ENCODE results near the gene ZMPSTE24. TPM values are rescaled to one million over a fixed set of nuclear protein-coding genes. Genes with fewer than 3 reads are reported as not detected.

ZMPSTE24 gene
- total RNA-seq, 1 donor from 2014 or later = 49.6 TPM

DNA sequence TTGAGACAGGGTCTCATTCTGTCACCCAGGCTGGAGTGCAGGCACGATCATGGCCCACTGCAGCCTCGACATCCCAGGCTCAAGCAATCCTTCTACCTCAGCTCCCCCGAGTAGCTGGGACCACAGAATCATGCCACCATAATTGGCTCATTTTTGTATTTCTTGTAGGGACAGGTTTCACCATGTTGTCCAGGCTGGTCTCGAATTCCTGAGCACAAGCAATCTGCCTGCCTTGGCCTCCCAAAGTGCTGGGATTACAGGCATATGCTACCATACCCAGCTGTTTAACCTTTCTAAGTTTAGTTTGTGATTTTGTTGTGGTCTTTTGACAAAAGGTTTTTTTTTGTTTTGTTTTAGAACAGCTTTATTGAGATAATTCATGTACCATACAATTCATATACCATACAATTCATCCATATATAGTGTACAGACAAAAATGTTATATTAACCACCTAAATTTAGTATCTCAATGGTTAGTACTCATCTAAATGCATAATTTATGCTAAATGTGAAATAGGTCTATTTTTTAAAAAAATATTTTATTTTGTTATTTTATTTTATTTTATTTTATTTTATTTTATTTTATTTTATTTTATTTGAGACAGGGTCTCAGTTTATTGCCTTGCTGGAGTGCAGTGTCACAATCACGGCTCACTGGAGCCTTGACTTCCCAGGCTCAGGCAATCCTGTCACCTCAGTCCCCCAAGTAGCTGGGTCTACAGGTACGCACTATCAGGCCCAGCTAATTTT, 8.9 kb downstream of the ZMPSTE24 start:
- TF ChIP-seq CTCF (IDR thresholded peaks at IDR 0.05) = no peak
- H3K27me3 Mint-ChIP-seq (ENCODE audit: low read depth) = no peaks in the 10 kb centered on the region
- DNase-seq (ENCODE audit: low spot score) = no peak
- H3K36me3 Mint-ChIP-seq (ENCODE audit: low read depth) = peaks cover 24% of the 10 kb centered on the region
- no peak overlapping the region for H3K4me3 Mint-ChIP-seq (ENCODE audit: unreplicated experiment)
- peaks cover 41% of the 10 kb centered on the region for H3K4me1 Mint-ChIP-seq (ENCODE audit: low read depth)
- H3K27ac Mint-ChIP-seq (ENCODE audit: unreplicated experiment) = peak overlapping the region; percentile 96
- H3K9me3 Mint-ChIP-seq (ENCODE audit: low read depth) = no peaks in the 10 kb centered on the region

DNA sequence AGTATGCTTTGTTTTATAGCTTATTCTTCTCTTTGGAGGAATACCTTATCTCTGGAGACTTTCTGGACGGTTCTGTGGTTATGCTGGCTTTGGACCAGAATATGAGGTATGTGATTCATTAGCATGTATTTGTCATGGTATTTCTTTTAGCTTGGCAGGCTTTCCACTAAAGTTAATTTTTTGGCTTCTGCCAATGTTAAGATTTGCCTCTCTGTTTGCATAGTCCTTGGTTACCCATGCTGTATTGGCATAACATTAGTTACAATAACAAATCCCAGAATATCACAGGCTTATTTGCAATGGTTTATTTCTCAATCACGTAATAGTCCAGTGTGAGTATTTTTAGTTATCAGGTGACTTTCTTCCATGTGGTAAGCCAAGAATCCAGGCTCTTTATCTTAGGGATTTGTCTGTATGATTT, 9.7 kb downstream of the ZMPSTE24 start:
- Mint-ChIP-seq H3K4me3 (ENCODE audit: unreplicated experiment) (no peak overlapping the region), H3K27ac (ENCODE audit: unreplicated experiment) (peak overlapping the region; percentile 96), H3K36me3 (ENCODE audit: low read depth) (peaks cover 27% of the 10 kb centered on the region), H3K9me3 (ENCODE audit: low read depth) (no peaks in the 10 kb centered on the region), H3K4me1 (ENCODE audit: low read depth) (peaks cover 36% of the 10 kb centered on the region), H3K27me3 (ENCODE audit: low read depth) (no peaks in the 10 kb centered on the region)
- TF ChIP-seq CTCF (IDR thresholded peaks at IDR 0.05) = no peak
- no peak for DNase-seq (ENCODE audit: low spot score)

DNA sequence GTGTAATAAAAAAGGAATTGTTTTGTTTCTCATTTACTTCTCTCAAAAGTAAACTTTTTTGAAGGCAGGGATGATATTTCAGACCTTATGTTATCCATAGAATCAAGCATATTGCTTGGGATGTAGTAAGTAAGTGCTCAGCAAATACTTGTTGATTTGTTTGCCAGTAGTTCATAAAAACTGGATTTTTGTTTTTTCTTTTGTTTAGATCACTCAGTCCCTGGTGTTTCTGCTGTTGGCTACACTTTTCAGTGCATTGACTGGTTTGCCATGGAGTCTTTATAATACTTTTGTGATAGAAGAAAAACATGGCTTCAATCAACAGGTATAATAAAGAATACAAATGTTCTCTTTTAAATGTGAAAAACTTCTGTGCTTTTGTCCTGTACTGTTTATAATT, 10.2 kb downstream of the ZMPSTE24 start:
- H3K4me3 Mint-ChIP-seq (ENCODE audit: unreplicated experiment) = no peak overlapping the region
- H3K27me3 Mint-ChIP-seq (ENCODE audit: low read depth) = no peaks in the 10 kb centered on the region
- H3K4me1 Mint-ChIP-seq (ENCODE audit: low read depth) = peaks cover 32% of the 10 kb centered on the region
- H3K9me3 Mint-ChIP-seq (ENCODE audit: low read depth) = no peaks in the 10 kb centered on the region
- no peak for TF ChIP-seq CTCF (IDR thresholded peaks at IDR 0.05)
- peak overlapping the region; percentile 96 for H3K27ac Mint-ChIP-seq (ENCODE audit: unreplicated experiment)
- no peak for DNase-seq (ENCODE audit: low spot score)
- peaks cover 27% of the 10 kb centered on the region for H3K36me3 Mint-ChIP-seq (ENCODE audit: low read depth)

GRCh38 chr1:40270152-40270834, 12.3 kb downstream of the ZMPSTE24 start:
- Mint-ChIP-seq H3K27me3 (ENCODE audit: low read depth) (no peaks in the 10 kb centered on the region), H3K9me3 (ENCODE audit: low read depth) (no peaks in the 10 kb centered on the region), H3K27ac (ENCODE audit: unreplicated experiment) (peak overlapping the region; percentile 79), H3K36me3 (ENCODE audit: low read depth) (peaks cover 30% of the 10 kb centered on the region), H3K4me1 (ENCODE audit: low read depth) (peaks cover 26% of the 10 kb centered on the region), H3K4me3 (ENCODE audit: unreplicated experiment) (no peak overlapping the region)
- no peak for DNase-seq (ENCODE audit: low spot score)
- TF ChIP-seq CTCF (IDR thresholded peaks at IDR 0.05) = no peak

DNA sequence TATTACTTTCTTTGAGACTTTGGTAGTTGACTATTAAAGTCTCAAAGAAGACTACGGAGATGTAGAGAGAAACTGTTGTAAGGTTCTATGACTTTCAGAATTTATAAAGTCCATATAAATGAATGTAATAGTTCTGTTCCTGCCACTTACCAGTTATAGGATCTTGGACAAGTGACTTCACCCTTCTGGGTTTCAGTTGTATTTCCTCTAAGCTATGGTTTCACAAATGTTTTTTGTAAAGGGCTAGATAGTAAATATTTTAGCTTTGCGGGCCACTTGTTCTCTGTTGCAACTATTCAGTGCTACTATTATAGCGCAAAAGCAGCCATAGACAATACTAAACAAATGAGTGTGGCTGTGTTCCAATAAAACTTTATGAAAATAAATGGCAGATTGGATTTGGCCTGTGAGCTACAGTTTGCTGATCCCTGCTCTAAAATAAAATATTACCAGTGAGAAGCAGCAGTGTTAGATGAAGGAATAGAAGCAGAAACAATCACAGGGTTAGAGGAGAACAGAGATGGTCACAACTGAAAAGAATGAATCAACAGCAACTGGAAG, 14.7 kb downstream of the ZMPSTE24 start:
- Mint-ChIP-seq H3K9me3 (ENCODE audit: low read depth) (no peaks in the 10 kb centered on the region), H3K4me1 (ENCODE audit: low read depth) (peaks cover 11% of the 10 kb centered on the region), H3K4me3 (ENCODE audit: unreplicated experiment) (no peak overlapping the region), H3K27me3 (ENCODE audit: low read depth) (no peaks in the 10 kb centered on the region), H3K27ac (ENCODE audit: unreplicated experiment) (no peak overlapping the region), H3K36me3 (ENCODE audit: low read depth) (peaks cover 33% of the 10 kb centered on the region)
- TF ChIP-seq CTCF (IDR thresholded peaks at IDR 0.05) = no peak
- no peak for DNase-seq (ENCODE audit: low spot score)
